Fibroblast of skin of scalp (primary cell): ENCODE results near the gene WDR37.

ENCODE experiments used
- DNase-seq: peaks from one replicate; pipeline ENCODE4 v3.0.0-alpha.2; 2013

The WDR37 gene

DNA sequence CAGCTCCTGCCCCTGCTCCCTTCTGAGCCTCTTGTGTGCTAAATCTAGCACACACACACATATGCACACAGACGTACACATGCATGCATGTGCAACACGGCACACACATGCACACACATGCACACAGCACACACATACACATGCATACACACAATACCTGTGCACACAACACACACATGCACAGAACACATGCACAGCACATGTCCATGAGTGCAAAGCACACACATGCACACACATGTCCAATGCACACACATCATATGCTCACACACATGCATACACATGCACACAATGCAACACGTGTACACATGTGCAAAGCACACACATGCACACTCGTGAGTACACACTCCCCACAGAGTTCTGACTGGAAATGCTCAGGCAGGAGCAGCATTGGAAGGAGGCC lies 115.0 kb downstream of the WDR37 start:
- no peak for DNase-seq

DNA sequence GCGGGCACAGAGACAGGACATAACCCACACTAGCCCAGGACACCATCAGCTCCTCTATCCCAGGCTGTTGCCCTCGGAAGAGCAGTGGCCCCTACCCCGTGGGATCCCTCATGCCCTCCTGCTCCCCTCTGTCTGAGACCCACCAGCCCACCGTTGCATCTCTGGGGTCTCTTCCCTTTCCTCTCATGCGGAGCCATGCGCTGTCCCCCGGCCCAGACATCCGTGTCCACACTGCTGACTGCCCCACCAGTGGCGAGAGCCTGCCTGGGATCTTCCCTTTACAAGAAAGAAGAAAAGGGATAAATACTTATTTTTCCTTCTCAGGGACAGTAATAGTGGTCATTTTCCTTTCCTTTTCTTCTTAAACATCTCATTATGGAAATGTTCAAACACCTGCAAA lies 115.4 kb downstream of the WDR37 start:
- DNase-seq: no peak

DNA sequence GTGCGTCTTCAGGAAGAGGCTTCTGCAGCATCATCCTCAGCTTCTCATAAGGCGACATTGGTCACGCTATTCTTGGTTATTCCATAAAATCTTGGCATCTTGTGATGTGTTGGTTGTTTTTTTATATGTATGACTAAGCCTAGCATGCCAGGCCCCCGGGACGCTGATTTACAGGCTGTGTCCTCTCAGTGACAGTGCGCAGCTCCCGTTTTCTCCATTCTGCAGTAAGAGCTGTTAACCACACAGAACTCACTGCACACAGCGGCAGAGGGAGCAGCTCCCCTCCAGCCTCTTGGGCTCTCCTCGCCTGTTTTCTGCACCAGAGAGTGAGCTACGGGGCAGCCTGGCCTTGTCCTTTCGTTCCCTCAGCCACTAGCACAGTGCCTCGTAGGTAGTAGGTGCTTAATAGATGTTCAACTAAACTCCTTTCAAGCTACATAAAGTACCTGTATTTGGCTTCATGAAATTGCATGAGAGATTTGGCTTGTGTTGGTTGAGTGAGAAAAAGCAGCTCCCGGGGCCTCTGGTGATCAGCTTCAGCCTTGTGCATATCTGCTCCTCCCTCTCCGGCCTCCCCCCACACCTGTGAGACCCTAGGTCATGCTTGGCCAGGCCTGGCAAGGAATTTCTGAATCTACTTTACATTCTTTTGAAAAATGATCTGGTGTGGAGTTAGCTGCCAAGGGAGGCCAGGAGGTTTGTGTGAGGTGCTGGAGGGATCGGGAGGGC lies 116.2 kb downstream of the WDR37 start:
- DNase-seq: no peak

DNA sequence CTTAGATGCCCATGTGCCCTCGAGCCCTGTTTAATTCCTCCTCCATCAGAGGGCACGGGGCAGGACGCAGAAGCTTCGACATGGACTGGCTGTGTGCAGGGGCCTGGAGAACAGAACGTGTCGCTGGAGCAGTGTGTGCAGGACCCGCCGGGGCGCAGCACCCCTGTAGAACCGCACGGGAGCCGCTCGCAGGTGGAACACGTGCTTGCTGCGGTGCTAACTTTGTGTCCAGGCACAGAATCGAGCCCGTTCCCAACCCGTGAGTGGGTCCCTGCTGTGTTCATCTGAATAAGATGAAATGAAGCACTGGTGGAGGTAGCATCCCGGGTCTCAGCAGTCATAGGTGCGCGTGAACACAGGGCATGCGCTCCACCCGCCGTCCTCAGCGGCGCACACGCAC lies 116.9 kb downstream of the WDR37 start:
- DNase-seq: no peak

DNA sequence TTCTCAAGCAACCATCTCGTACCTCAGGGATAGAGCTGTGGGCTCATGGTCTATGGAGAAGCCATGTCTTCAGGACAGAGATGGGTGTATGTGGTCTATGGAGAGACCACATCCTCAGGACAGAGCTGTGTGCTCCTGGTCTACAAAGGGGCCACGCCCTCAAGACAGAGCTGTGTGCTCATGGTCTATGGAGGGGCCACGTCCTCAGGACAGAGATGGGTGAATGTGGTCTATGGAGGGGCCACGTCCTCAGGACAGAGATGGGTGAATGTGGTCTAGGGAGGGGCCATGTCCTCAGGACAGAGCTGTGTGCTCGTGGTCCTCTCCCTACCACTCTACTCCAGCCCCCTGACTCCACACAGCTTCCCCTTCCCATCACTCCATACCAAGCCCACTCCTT lies 117.8 kb downstream of the WDR37 start:
- DNase-seq: no peak

DNA sequence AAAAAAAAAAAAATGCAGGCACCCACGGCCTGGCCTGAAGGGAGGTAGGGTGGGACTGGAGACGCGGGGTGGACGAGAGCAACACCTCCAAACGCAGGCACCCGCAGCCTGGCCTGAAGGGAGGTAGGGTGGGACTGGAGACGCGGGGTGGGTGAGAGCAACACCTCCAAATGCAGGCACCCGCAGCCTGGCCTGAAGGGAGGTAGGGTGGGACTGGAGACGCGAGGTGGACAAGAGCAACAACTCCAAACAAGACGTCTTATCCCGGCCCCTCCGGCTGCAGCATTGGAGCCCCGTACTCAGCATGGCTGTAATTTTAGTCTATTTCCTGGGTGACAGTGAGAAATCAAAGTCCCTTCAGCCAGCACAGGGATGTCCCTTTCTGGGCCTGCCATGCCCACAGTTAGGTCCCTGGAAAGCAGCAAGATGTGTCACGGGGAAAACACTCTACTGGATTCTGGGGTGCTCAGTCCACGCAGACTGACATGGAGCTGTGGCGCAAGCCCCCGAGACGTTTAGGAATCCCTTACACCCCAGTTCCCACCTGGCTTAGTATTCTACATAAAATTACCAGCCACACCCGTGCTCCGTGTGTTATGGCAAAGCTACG lies 119.9 kb downstream of the WDR37 start:
- no peak for DNase-seq

DNA sequence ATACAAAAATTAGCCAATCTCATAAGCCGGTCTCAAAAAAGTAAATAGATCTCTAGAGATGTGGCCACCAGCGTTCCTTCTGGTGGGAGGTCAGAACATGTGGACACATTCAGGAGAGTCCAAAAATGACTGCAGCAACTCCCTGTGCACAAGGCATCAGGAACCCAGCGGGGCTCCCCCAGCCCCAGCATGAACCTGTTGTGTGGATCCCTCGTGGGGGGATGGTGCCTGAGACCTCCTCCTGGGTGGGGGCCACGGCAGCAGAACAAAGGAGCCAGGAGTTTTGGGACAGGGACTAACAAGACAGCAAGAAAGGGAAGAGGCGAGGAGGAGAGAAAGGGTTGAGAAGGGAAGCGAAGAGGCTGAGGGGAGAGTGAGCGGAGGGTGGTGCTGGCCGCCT lies 121.8 kb downstream of the WDR37 start:
- no peak for DNase-seq

DNA sequence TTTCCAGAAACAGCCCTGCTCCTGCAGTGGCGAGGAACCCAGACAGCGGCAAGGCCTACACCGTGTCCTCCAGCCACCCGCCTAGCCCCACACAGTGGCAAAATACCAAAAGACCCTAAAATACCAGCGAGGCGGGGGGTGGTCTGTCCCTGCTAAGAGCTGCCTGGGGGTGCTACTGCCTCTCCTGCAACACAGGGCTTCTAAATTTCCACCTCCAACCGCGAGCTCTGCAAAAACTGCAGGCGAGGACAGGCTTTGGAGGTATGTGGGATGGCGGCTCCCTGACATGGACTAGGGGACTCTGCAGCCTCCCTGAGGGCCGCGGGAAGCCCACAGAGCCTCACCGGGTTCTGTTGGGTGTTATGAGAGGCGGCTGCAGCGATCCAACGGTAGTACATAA lies 122.3 kb downstream of the WDR37 start:
- no peak for DNase-seq

DNA sequence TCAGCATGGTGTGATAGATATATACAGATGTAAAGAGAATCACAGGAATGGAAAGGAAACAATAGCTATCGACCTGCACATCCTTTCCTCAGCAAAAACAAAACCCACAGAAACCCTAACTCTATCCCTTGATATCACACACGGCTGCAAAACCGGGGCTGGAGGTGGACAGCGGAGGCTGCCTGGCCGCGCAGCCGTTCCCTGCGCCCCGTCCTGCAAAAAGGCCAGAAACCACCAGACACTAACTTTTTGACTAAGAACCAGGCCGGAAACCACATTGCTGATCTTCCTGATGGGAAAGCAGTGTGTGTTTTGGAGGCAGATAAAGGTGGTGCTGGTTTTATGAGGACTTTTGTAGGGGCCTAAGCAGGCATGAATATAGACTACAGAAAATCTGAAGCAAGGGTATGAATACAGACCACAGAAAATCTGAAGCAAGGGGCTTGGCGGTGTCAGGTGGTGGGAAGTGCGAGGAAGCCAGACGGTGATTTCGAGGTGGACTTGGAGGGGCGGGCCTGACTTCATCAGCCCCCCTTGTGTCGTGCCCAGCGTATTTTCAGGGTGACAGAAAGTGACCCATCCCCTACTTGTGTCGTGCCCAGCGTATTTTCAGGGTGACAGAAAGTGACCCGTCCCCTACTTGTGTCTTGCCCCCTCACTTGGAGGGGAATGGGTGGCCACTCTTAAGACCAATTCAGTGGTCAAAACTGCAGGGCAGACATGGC lies 123.3 kb downstream of the WDR37 start:
- DNase-seq: no peak

DNA sequence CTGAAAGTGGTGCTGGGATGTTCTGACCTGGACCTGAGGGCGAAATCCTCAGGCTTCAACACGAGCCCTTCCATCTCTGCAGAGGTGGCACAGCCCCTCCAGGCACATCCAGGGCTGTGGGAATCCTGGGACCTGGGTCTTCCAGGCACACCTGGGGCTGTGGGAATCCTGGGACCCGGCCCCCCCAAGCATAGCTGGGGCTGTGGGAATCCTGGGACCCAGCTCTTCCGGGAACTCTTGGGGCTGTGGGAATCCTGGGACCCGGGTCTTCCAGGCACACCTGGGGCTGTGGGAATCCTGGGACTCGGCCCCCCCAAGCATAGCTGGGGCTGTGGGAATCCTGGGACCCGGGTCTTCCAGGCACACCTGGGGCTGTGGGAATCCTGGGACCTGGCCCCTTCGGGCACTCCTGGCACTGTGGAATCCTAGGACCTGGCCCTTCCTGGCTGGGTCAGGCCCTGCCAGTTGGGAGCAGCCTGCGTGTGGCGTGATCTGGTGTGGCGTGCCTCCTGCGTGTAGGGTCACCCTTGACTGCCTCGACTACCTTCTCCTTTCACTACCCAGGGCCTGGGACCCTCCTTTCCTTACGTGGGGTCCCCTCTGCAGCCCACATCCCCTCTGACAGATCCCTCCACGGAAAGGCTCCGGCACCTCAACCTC lies 124.0 kb downstream of the WDR37 start:
- DNase-seq: no peak

DNA sequence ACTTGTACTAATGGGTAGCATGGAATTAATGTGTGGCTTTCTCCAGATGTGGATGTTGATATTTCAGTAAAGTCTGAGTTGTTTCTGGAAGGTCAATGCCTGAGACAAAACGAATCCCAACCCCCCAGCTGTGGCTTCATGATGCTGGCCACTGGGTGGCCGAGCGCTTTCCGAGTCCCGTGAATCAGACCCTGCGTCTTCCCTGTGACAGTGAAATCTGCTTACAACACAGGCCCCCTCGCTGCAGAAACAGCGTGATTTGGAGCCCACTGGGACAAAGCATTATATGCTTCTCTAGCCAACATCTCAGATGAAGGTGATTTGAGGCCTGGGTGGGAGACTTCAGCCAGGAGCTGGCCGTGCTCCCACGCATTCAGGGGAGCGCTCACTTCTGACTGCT lies 124.7 kb downstream of the WDR37 start:
- DNase-seq: no peak
